LNCaP clone FGC (cell line): ENCODE results near the gene LHX3.

Source experiments
- DNase-seq: peaks from one replicate; pipeline ENCODE4 v3.0.0-alpha.2; 2011; ENCODE audit warnings: low read depth
- H3K4me3 ChIP-seq: 2 replicates; pipeline ENCODE4 v1.5.1; 2011; ENCODE audit warnings: mild to moderate bottlenecking, low read depth, low read length, control low read depth
- TF ChIP-seq, protein P1 (sequence below): IDR thresholded peaks from 2 replicates; pipeline ENCODE4 v1.5.1; 2012; ENCODE audit warnings: mild to moderate bottlenecking; ENCODE audit not compliant: control insufficient read depth, insufficient read depth; ENCODE audit errors: extremely low read depth

LHX3 gene

GRCh38 chr9:136157477-136158265, 47.3 kb downstream of the LHX3 start:
- no peak for DNase-seq
- H3K4me3 ChIP-seq = no peak overlapping the region
- TF ChIP-seq, protein P1, sequence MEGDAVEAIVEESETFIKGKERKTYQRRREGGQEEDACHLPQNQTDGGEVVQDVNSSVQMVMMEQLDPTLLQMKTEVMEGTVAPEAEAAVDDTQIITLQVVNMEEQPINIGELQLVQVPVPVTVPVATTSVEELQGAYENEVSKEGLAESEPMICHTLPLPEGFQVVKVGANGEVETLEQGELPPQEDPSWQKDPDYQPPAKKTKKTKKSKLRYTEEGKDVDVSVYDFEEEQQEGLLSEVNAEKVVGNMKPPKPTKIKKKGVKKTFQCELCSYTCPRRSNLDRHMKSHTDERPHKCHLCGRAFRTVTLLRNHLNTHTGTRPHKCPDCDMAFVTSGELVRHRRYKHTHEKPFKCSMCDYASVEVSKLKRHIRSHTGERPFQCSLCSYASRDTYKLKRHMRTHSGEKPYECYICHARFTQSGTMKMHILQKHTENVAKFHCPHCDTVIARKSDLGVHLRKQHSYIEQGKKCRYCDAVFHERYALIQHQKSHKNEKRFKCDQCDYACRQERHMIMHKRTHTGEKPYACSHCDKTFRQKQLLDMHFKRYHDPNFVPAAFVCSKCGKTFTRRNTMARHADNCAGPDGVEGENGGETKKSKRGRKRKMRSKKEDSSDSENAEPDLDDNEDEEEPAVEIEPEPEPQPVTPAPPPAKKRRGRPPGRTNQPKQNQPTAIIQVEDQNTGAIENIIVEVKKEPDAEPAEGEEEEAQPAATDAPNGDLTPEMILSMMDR = no peak

GRCh38 chr9:136156209-136157120, 48.5 kb downstream of the LHX3 start:
- DNase-seq = no peak
- H3K4me3 ChIP-seq = no peak overlapping the region
- TF ChIP-seq, protein P1 = no peak

- TF ChIP-seq, protein P1 = no peak
- no peak overlapping the region for H3K4me3 ChIP-seq
- DNase-seq = no peak
Observed at GRCh38 chr9:136155576-136155975, 49.4 kb downstream of the LHX3 start.

- H3K4me3 ChIP-seq = no peak overlapping the region
- no peak for DNase-seq
- TF ChIP-seq, protein P1 = no peak
Observed at GRCh38 chr9:136154943-136155342, 50.0 kb downstream of the LHX3 start.

DNA sequence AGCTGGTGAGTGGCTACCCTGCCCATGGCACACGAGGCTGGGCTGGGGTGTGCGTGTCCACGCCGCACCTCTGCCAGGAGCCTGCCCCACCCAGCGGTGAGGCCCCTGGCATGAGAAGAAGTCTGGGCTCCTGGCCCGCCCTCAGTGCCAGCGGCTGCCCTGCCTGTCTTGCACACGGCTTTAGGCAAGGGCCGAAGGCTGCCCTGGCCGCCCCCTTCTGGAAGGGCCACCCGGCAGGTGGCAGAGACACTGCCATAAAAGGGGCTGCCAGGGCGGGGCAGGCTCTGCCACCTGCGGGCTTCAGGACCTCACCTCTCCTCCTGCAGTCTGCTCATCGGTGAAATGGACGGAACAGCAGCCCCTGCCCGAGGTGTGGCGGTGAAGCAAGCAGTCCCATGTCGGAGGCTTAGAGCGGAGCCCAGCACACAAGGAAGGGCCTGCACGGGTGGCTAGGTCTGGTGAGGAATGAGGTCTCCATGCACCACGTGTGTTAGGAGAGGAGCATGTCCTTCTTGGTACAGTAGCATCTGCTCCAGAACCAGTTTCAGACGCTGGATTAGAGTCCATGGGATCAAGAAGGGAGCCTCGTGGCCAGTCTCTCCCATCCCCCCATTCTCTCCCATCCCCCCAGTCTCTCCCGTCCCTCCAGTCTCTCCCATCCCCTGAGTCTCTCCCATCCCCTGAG, 51.4 kb downstream of the LHX3 start:
- H3K4me3 ChIP-seq = no peak overlapping the region
- DNase-seq = no peak
- TF ChIP-seq, protein P1 = no peak

DNA sequence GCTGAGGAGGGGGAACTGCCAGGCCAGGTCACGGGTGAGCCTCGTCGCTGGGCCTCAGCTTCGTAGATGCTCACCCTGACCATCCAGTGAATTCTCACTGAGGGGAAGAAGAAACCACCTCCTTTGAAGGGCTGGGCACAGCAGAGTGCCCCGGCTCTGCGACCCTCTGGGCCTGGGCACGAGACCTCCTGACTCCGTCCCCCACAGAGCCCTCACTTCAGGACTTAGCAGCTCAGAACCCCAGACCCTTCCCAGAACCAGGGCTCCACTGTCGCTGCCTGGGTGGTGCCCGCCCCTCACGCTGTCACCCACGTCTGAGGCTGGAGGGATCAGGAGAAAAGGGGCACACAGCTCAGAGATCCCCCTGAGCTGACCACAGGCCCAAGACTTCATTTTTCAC, 52.0 kb downstream of the LHX3 start:
- TF ChIP-seq, protein P1 = no peak
- no peak overlapping the region for H3K4me3 ChIP-seq
- DNase-seq = no peak
